ENCODE data around the gene SCAP.

The SCAP gene

GRCh38 chr3:47406762-47407149 is 69.0 kb downstream of the SCAP start:
- no peak for TF ChIP-seq CTCF (IDR thresholded peaks at IDR 0.05; ENCODE audit: unreplicated experiment in 3 of 3)
- no peaks in the 10 kb centered on the region for H3K9me3 Mint-ChIP-seq
- peaks cover 8% of the 10 kb centered on the region for H3K36me3 Mint-ChIP-seq (ENCODE audit: low read depth)
- no peak overlapping the region for H3K27ac Mint-ChIP-seq
- no peaks in the 10 kb centered on the region for H3K4me1 Mint-ChIP-seq
- H3K4me3 Mint-ChIP-seq = no peak overlapping the region
- no peaks in the 10 kb centered on the region for H3K27me3 Mint-ChIP-seq (ENCODE audit: low read depth)

- Mint-ChIP-seq H3K36me3 (ENCODE audit: low read depth) (peaks cover 4% of the 10 kb centered on the region), H3K27me3 (ENCODE audit: low read depth) (no peaks in the 10 kb centered on the region)
Observed at GRCh38 chr3:47405820-47406761, 69.7 kb downstream of the SCAP start.

GRCh38 chr3:47404955-47405790 is 70.6 kb downstream of the SCAP start:
- no peak for TF ChIP-seq CTCF (IDR thresholded peaks at IDR 0.05; ENCODE audit: unreplicated experiment in 3 of 3)
- Mint-ChIP-seq H3K9me3 (no peaks in the 10 kb centered on the region), H3K27me3 (ENCODE audit: low read depth) (no peaks in the 10 kb centered on the region), H3K4me3 (no peak overlapping the region), H3K27ac (peak overlapping the region in 1 of 3 experiments; percentile 43), H3K36me3 (ENCODE audit: low read depth) (peaks cover 6% of the 10 kb centered on the region), H3K4me1 (no peaks in the 10 kb centered on the region)

More at GRCh38 chr3:47405820-47406761, 69.7 kb downstream of the SCAP start:
- no peaks in the 10 kb centered on the region for H3K4me1 Mint-ChIP-seq
- TF ChIP-seq CTCF (IDR thresholded peaks at IDR 0.05; ENCODE audit: unreplicated experiment in 3 of 3) = no peak
- no peak overlapping the region for H3K4me3 Mint-ChIP-seq
- no peaks in the 10 kb centered on the region for H3K9me3 Mint-ChIP-seq
- no peak overlapping the region for H3K27ac Mint-ChIP-seq

- no peak overlapping the region for H3K4me3 Mint-ChIP-seq
- TF ChIP-seq CTCF (IDR thresholded peaks at IDR 0.05; ENCODE audit: unreplicated experiment in 3 of 3) = no peak
- no peak overlapping the region for H3K27ac Mint-ChIP-seq
- no peaks in the 10 kb centered on the region for H3K27me3 Mint-ChIP-seq (ENCODE audit: low read depth)
- no peaks in the 10 kb centered on the region for H3K9me3 Mint-ChIP-seq
- H3K36me3 Mint-ChIP-seq (ENCODE audit: low read depth) = peaks cover 7% of the 10 kb centered on the region
- H3K4me1 Mint-ChIP-seq = no peaks in the 10 kb centered on the region
Observed at GRCh38 chr3:47404431-47404876, 71.3 kb downstream of the SCAP start.

GRCh38 chr3:47399531-47400270 is 76.0 kb downstream of the SCAP start:
- no peaks in the 10 kb centered on the region for H3K9me3 Mint-ChIP-seq
- peaks cover 13% of the 10 kb centered on the region for H3K36me3 Mint-ChIP-seq (ENCODE audit: low read depth)
- no peak overlapping the region for H3K27ac Mint-ChIP-seq
- no peak overlapping the region for H3K4me3 Mint-ChIP-seq
- H3K4me1 Mint-ChIP-seq = peaks cover 5% of the 10 kb centered on the region
- no peaks in the 10 kb centered on the region for H3K27me3 Mint-ChIP-seq (ENCODE audit: low read depth)
- TF ChIP-seq CTCF (IDR thresholded peaks at IDR 0.05; ENCODE audit: unreplicated experiment in 3 of 3) = no peak
